Islet of Langerhans (tissue), 1 donor: Measurements from ENCODE around the gene LDHAL6B.

Experiments used
- FAIRE-seq: peaks from one replicate; lab custom pipeline; 2011; peaks lifted over from hg19 to GRCh38; lab: Jason Lieb, UNC

The LDHAL6B gene

GRCh38 chr15:59177317-59177660, 29.4 kb upstream of the LDHAL6B start:
- FAIRE-seq: no peak

- FAIRE-seq: no peak
Observed at GRCh38 chr15:59178151-59178695, 28.4 kb upstream of the LDHAL6B start.

GRCh38 chr15:59179717-59180116, 26.9 kb upstream of the LDHAL6B start:
- no peak for FAIRE-seq

- no peak for FAIRE-seq
Observed at GRCh38 chr15:59180945-59181600, 25.6 kb upstream of the LDHAL6B start.

- FAIRE-seq: no peak
Observed at GRCh38 chr15:59185725-59186124, 20.9 kb upstream of the LDHAL6B start.

GRCh38 chr15:59186501-59186900, 20.1 kb upstream of the LDHAL6B start:
- FAIRE-seq: no peak

GRCh38 chr15:59189241-59189640, 17.4 kb upstream of the LDHAL6B start:
- no peak for FAIRE-seq

- FAIRE-seq: no peak
Observed at GRCh38 chr15:59190291-59190690, 16.4 kb upstream of the LDHAL6B start.

GRCh38 chr15:59191855-59192237, 14.8 kb upstream of the LDHAL6B start:
- no peak for FAIRE-seq

GRCh38 chr15:59194639-59195325, 11.9 kb upstream of the LDHAL6B start:
- no peak for FAIRE-seq

GRCh38 chr15:59196416-59196815, 10.2 kb upstream of the LDHAL6B start:
- FAIRE-seq: no peak

GRCh38 chr15:59197454-59197853, 9.2 kb upstream of the LDHAL6B start:
- FAIRE-seq: no peak

- FAIRE-seq: no peak
Observed at GRCh38 chr15:59199626-59200465, 6.8 kb upstream of the LDHAL6B start.

GRCh38 chr15:59200560-59200959, 6.1 kb upstream of the LDHAL6B start:
- no peak for FAIRE-seq

- FAIRE-seq: no peak
Observed at GRCh38 chr15:59203008-59203407, 3.6 kb upstream of the LDHAL6B start.

- no peak for FAIRE-seq
Observed at GRCh38 chr15:59203657-59204056, 3.0 kb upstream of the LDHAL6B start.

GRCh38 chr15:59205839-59206622, 612 bp upstream of the LDHAL6B start:
- no peak for FAIRE-seq

GRCh38 chr15:59208613-59209249, 2.1 kb downstream of the LDHAL6B start:
- FAIRE-seq: no peak

GRCh38 chr15:59210186-59210585, 3.5 kb downstream of the LDHAL6B start:
- FAIRE-seq: no peak

- FAIRE-seq: no peak
Observed at GRCh38 chr15:59216911-59217310, 10.3 kb downstream of the LDHAL6B start.

- no peak for FAIRE-seq
Observed at GRCh38 chr15:59217876-59218498, 11.3 kb downstream of the LDHAL6B start.
